Measurements from ENCODE around the gene RBM4B.

DNA sequence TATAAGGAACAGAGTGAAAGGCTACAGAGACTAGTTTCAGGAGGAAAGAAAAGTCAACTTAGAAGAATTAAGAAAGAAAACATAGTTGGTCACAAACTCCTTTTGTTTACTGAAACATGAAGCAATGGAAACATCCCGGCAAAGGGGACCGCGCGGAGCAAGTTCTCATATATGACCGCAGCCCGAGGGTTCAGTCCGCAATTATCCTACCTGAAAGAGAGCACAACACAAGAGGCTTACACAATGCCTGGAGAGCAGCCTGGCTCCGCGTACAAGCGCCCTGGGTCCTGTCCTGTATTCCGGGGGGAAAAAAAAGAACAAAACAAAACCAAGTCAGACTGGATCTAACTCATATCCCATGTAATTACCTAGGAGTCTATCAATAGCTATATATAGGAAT lies 12.3 kb downstream of the RBM4B start:
- TF ChIP-seq, protein P1, sequence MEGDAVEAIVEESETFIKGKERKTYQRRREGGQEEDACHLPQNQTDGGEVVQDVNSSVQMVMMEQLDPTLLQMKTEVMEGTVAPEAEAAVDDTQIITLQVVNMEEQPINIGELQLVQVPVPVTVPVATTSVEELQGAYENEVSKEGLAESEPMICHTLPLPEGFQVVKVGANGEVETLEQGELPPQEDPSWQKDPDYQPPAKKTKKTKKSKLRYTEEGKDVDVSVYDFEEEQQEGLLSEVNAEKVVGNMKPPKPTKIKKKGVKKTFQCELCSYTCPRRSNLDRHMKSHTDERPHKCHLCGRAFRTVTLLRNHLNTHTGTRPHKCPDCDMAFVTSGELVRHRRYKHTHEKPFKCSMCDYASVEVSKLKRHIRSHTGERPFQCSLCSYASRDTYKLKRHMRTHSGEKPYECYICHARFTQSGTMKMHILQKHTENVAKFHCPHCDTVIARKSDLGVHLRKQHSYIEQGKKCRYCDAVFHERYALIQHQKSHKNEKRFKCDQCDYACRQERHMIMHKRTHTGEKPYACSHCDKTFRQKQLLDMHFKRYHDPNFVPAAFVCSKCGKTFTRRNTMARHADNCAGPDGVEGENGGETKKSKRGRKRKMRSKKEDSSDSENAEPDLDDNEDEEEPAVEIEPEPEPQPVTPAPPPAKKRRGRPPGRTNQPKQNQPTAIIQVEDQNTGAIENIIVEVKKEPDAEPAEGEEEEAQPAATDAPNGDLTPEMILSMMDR (conservative IDR thresholded peaks at IDR 0.05; ENCODE audit: low read depth, low read length), result no peak
- TF ChIP-seq RFX5 (IDR thresholded peaks at IDR 0.05; ENCODE audit: low read depth, low read length), result no peak
- TF ChIP-seq CEBPB (IDR thresholded peaks at IDR 0.05; ENCODE audit: low read depth, low read length), result no peak
- no peak for TF ChIP-seq POLR2A (IDR thresholded peaks at IDR 0.05; ENCODE audit: low read depth, low read length)
- no peak for TF ChIP-seq CHD1 (IDR thresholded peaks at IDR 0.05; ENCODE audit: low read depth, low read length)
- TF ChIP-seq, protein P2, sequence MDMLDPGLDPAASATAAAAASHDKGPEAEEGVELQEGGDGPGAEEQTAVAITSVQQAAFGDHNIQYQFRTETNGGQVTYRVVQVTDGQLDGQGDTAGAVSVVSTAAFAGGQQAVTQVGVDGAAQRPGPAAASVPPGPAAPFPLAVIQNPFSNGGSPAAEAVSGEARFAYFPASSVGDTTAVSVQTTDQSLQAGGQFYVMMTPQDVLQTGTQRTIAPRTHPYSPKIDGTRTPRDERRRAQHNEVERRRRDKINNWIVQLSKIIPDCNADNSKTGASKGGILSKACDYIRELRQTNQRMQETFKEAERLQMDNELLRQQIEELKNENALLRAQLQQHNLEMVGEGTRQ (IDR thresholded peaks at IDR 0.05; ENCODE audit: low read depth, low read length), result no peak
- TF ChIP-seq RAD21 (IDR thresholded peaks at IDR 0.05; ENCODE audit: low read length), result no peak
- TF ChIP-seq BHLHE40 (IDR thresholded peaks at IDR 0.05; ENCODE audit: low read depth, low read length), result no peak
- no peak for TF ChIP-seq FOS (IDR thresholded peaks at IDR 0.05; ENCODE audit: low read depth, low read length)
- no peak for TF ChIP-seq MAFK (IDR thresholded peaks at IDR 0.05; ENCODE audit: low read depth, low read length)
- no peak for TF ChIP-seq RCOR1 (IDR thresholded peaks at IDR 0.05; ENCODE audit: insufficient replicate concordance, low read length)
- no peak for TF ChIP-seq SMC3 (IDR thresholded peaks at IDR 0.05; ENCODE audit: low read depth, low read length)
- TF ChIP-seq, protein P3, sequence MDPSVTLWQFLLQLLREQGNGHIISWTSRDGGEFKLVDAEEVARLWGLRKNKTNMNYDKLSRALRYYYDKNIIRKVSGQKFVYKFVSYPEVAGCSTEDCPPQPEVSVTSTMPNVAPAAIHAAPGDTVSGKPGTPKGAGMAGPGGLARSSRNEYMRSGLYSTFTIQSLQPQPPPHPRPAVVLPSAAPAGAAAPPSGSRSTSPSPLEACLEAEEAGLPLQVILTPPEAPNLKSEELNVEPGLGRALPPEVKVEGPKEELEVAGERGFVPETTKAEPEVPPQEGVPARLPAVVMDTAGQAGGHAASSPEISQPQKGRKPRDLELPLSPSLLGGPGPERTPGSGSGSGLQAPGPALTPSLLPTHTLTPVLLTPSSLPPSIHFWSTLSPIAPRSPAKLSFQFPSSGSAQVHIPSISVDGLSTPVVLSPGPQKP (IDR thresholded peaks at IDR 0.05; ENCODE audit: borderline replicate concordance, low read depth, low read length), result no peak
- TF ChIP-seq MAZ (IDR thresholded peaks at IDR 0.05; ENCODE audit: borderline replicate concordance, low read depth, low read length), result no peak
